AG20443 (cell line): ENCODE results near the gene TIAM2.

Source experiments
- DNase-seq: peaks from one replicate; pipeline ENCODE4 v3.0.0; 2012; ENCODE audit warnings: low spot score, mixed read lengths

Gene TIAM2

DNA sequence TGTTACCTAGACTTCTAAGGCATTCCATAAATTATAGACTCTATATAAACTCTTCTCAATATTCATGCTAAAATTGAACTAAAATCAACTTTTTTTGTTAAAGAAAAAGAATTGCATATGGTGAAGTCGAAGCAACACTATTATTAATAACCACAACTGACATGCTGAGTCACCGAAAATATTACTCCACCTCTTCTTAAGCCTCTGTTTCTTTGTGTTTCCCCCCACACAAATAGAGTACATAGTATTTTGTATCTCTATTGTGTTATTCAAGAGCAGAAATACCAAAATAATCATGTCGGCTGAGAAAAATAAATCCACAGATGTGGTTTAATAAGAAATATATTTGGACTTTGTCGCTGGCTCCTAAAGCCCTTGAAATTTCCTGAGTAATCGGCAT is 295.4 kb downstream of the TIAM2 start:
- no peak for DNase-seq

- DNase-seq = no peak
Measured at GRCh38 chr6:155291291-155291690, 296.2 kb downstream of the TIAM2 start.

DNA sequence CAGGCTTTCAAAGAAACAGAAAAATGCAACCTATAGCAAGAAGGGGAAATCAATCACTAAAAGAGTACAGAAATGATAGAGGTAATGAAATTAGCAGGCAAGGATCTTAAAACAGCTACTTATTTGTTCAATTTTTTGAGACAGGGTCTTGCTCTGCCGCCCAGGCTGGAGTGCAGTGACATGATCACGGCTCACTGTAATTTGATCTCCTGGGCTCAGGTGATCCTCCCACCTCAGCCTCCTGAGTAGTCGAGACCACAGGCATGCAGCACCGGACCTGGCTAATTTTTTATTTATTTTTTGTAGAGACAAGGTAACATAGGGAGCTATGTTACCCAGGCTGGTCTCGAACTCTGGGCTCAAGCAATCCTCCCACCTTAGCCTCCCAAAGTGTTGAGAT is 297.6 kb downstream of the TIAM2 start:
- DNase-seq = no peak

- no peak for DNase-seq
Measured at GRCh38 chr6:155297669-155298068, 302.6 kb downstream of the TIAM2 start.

DNA sequence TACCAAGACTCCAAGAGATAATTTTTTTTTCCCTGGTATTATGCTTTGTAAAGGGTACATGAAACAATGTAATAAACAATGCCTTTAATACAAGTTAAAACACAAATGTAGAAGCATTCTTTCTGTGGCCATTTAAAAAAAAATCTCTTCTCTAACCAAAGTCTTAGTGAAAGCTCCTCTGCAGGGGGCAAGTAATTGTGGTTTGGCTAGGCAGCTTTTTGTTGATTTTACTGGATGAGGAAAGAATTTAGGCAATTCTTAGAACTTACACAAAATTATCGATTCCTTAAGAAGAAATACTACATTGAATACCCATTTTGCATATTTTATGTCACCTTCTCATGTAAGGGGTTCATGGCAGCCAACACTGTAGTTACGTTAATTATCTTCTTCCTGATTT is 306.8 kb downstream of the TIAM2 start:
- no peak for DNase-seq

DNA sequence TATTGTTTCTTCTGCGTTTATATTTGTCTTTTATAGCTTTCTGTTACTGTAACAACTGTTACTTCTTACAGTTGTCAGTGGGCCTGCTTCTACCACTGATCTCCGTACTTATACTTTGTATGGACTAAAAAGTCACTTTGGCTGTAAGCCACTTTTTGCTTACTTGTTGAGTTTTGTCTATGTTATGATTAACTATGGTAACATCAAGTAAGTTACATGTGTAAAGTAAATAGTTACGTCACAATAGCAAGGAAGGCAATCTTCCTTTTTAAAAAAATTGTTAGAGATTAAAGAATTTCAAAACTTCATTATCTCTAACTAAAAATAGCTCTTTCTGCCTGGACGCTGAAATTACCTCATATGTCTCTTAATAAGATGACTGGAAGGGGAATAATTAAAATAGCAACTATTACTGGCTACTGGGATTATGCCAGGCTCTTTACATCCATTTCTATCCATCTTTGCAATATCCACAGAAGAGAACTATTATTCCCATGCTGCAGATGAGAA is 308.3 kb downstream of the TIAM2 start:
- no peak for DNase-seq

GRCh38 chr6:155306958-155307357 is 311.8 kb downstream of the TIAM2 start:
- no peak for DNase-seq
